GM12878 (cell line): ENCODE measurements around the gene U2AF2. TPM values are rescaled to one million over a fixed set of nuclear protein-coding genes. Genes with fewer than 3 reads are reported as not detected.

Experiments
- ATF7 ChIP-seq: fragments of 450-650 bp; IDR thresholded peaks from 2 replicates; pipeline ENCODE4 v1.6.1; 2016; ENCODE audit warnings: low read depth, mild to moderate bottlenecking
- BHLHE40 ChIP-seq, 2 experiments: fragments of 450-650 bp in 1 of 2; IDR thresholded peaks; 2 replicates each; pipeline ENCODE4 v1.6.1; 2011 to 2017; ENCODE audit warnings: low read depth in 2 of 2, borderline replicate concordance in 1 of 2, improper control_type of control experiment in 1 of 2, low read length in 1 of 2, mild to moderate bottlenecking in 1 of 2
- CHD1 ChIP-seq: IDR thresholded peaks from 2 replicates; pipeline ENCODE4 v1.6.1; 2012; ENCODE audit warnings: low read depth, low read length, improper control_type of control experiment
- EP300 ChIP-seq, 2 experiments: fragments of 150-350 bp in 1 of 2; IDR thresholded peaks; 2 replicates each; pipeline ENCODE4 v1.6.1; 2011 to 2012; ENCODE audit warnings: low read depth in 2 of 2, low read length in 2 of 2, borderline replicate concordance in 1 of 2, improper control_type of control experiment in 1 of 2, inconsistent platforms in 1 of 2; ENCODE audit not compliant: control insufficient read depth in 1 of 2
- ESRRA ChIP-seq: IDR thresholded peaks from 2 replicates; pipeline ENCODE4 v1.6.1; 2012; ENCODE audit warnings: mild to moderate bottlenecking, low read length, improper control_type of control experiment
- GABPA ChIP-seq: IDR thresholded peaks from 2 replicates; pipeline ENCODE4 v1.6.1; 2014; ENCODE audit warnings: antibody characterized with exemption, low read depth, mild to moderate bottlenecking, inconsistent platforms
- GATAD2B ChIP-seq: fragments of 450-650 bp; conservative IDR thresholded peaks from 2 replicates; pipeline ENCODE4 v1.6.1; 2017; ENCODE audit warnings: low read depth, mild to moderate bottlenecking, moderate library complexity
- KAT2A ChIP-seq: conservative IDR thresholded peaks from 2 replicates; pipeline ENCODE4 v1.6.1; 2011; ENCODE audit warnings: low read depth, low read length; ENCODE audit not compliant: control insufficient read depth
- MEF2B ChIP-seq: fragments of 450-650 bp; IDR thresholded peaks from 2 replicates; pipeline ENCODE4 v1.6.1; 2018; ENCODE audit warnings: mild to moderate bottlenecking, moderate library complexity; ENCODE audit not compliant: partially characterized antibody, poor library complexity, severe bottlenecking
- MTA3 ChIP-seq: IDR thresholded peaks from 2 replicates; pipeline ENCODE4 v1.6.1; 2012; ENCODE audit warnings: low read length, inconsistent platforms, borderline replicate concordance
- MXI1 ChIP-seq: fragments of 150-350 bp; IDR thresholded peaks from 2 replicates; pipeline ENCODE4 v1.6.1; 2011; ENCODE audit warnings: low read depth, mild to moderate bottlenecking, inconsistent platforms, low read length, improper control_type of control experiment
- NBN ChIP-seq: fragments of 450-650 bp; IDR thresholded peaks from 2 replicates; pipeline ENCODE4 v1.6.1; 2016
- NR2C2 ChIP-seq: IDR thresholded peaks from 2 replicates; pipeline ENCODE4 v1.6.1; 2011; ENCODE audit warnings: borderline replicate concordance, low read depth; ENCODE audit not compliant: control insufficient read depth, insufficient read length
- PAX8 ChIP-seq: fragments of 450-650 bp; IDR thresholded peaks from 2 replicates; pipeline ENCODE4 v1.6.1; 2017; ENCODE audit warnings: mild to moderate bottlenecking, moderate library complexity
- POLR2A ChIP-seq: IDR thresholded peaks from 2 replicates; pipeline ENCODE4 v1.6.1; 2011; ENCODE audit warnings: low read depth, mild to moderate bottlenecking, low read length
- POU2F2 ChIP-seq: IDR thresholded peaks from 3 replicates; pipeline ENCODE4 v1.6.1; 2011; ENCODE audit warnings: low read depth, mild to moderate bottlenecking, low read length, borderline replicate concordance
- RAD21 ChIP-seq: IDR thresholded peaks from 2 replicates; pipeline ENCODE4 v1.6.1; 2011; ENCODE audit warnings: mild to moderate bottlenecking, low read depth, low read length, moderate library complexity; ENCODE audit not compliant: insufficient read depth
- RAD51 ChIP-seq: fragments of 450-650 bp; IDR thresholded peaks from 2 replicates; pipeline ENCODE4 v1.6.1; 2016; ENCODE audit warnings: moderate library complexity, mild to moderate bottlenecking, inconsistent platforms
- RBBP5 ChIP-seq: fragments of 200-600 bp; sonication (generic); conservative IDR thresholded peaks from 2 replicates; pipeline ENCODE4 v1.6.1; 2016
- RFX5 ChIP-seq: IDR thresholded peaks from 2 replicates; pipeline ENCODE4 v1.6.1; 2011; ENCODE audit warnings: low read depth, low read length, improper control_type of control experiment
- SMC3 ChIP-seq: IDR thresholded peaks from 2 replicates; pipeline ENCODE4 v1.6.1; 2011; ENCODE audit warnings: low read length, improper control_type of control experiment, borderline replicate concordance
- STAT3 ChIP-seq: IDR thresholded peaks from 2 replicates; pipeline ENCODE4 v1.6.1; 2011; ENCODE audit warnings: low read depth, low read length, improper control_type of control experiment
- TARDBP ChIP-seq: IDR thresholded peaks from 2 replicates; pipeline ENCODE4 v1.6.1; 2016; ENCODE audit warnings: borderline replicate concordance
- TBL1XR1 ChIP-seq: IDR thresholded peaks from 2 replicates; pipeline ENCODE4 v1.6.1; 2012; ENCODE audit warnings: low read depth, low read length, improper control_type of control experiment
- TCF12 ChIP-seq: IDR thresholded peaks from 2 replicates; pipeline ENCODE4 v1.6.1; 2011; ENCODE audit warnings: low read depth, mild to moderate bottlenecking, low read length
- ZNF24 ChIP-seq: fragments of 450-650 bp; IDR thresholded peaks from 2 replicates; pipeline ENCODE4 v1.6.1; 2017; ENCODE audit warnings: antibody characterized with exemption, mild to moderate bottlenecking
- ZZZ3 ChIP-seq: IDR thresholded peaks from 2 replicates; pipeline ENCODE4 v1.6.1; 2011; ENCODE audit warnings: low read depth; ENCODE audit not compliant: control insufficient read depth, insufficient read length
- polyA plus RNA-seq, 11 experiments: library from polyadenylated mRNA; depleted of rRNA in 4 of 11; unstranded in 6 of 11; stranded (reverse) in 5 of 11; fragments of >200 nt; fragmentation: Nextera tagmentation in 4 of 11; fragmentation: Illumina TruSeq in 1 of 11; extraction: Ambion mirVana in 4 of 11; extraction: Trizol in 1 of 11; gene quantifications; 1 replicate in 1 of 11; 2 replicates in 10 of 11; pipeline versions ENCODE4 v1.2.1 to v1.2.3, GENCODE V29; 2011 to 2016; ENCODE audit warnings: inconsistent platforms in 2 of 11, missing spikeins in 2 of 11, low read depth in 1 of 11
- total RNA-seq, 4 experiments: library from RNA; depleted of rRNA in 3 of 4; stranded (reverse); fragments of >200 nt in 3 of 4; fragmentation: Illumina TruSeq in 1 of 4; extraction: Trizol in 1 of 4; gene quantifications; 2 replicates each; pipeline versions ENCODE4 v1.2.1 to v1.2.3, GENCODE V29; 2013 to 2021
- TF ChIP-seq, protein P1 (sequence below): IDR thresholded peaks from 2 replicates; pipeline ENCODE4 v1.6.1; 2011; ENCODE audit warnings: mild to moderate bottlenecking, low read depth, low read length, moderate library complexity; ENCODE audit not compliant: insufficient replicate concordance
- TF ChIP-seq, protein P2 (sequence below): fragments of 450-650 bp; IDR thresholded peaks from 2 replicates; pipeline ENCODE4 v1.6.1; 2017; ENCODE audit warnings: low read depth, mild to moderate bottlenecking, moderate library complexity
- TF ChIP-seq, protein P3 (sequence below): fragments of 450-650 bp; IDR thresholded peaks from 2 replicates; pipeline ENCODE4 v1.6.1; 2017; ENCODE audit warnings: mild to moderate bottlenecking

U2AF2 gene
- total and polyA plus RNA-seq, 10 of the 15 experiments (the other 5 are each of a cell fraction or from before 2014, with no cell fraction given): 3.0 to 338 (median 130) TPM

DNA sequence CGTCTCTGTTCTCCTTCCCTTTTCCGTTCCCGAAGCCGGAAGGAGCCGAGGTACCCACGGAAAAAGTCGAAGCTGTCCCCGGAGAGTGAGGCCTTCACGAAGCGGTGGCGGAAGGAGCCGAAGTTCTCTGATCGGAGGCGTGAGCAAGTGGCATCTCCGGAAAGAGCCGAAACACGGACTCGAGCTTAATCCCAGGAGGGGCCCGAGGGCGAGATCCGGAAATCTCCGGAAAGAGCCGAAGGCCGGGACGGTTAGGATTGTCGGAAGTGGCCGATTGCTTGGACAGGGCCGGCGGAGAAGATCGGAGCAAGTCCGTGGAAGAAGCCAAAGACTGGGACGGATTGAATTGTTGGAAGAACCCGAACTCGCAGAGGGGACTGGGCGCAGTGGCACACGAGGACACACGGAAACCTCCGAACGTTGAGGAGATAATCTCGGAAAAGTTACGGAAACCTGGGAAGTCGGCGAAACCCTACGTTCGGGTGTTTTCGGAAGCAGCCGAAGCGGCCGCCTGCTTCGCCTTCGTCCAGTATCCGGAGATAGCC, 440 bp upstream of the U2AF2 start (continued):
- no peak for TF ChIP-seq TARDBP
- TF ChIP-seq, protein P1, sequence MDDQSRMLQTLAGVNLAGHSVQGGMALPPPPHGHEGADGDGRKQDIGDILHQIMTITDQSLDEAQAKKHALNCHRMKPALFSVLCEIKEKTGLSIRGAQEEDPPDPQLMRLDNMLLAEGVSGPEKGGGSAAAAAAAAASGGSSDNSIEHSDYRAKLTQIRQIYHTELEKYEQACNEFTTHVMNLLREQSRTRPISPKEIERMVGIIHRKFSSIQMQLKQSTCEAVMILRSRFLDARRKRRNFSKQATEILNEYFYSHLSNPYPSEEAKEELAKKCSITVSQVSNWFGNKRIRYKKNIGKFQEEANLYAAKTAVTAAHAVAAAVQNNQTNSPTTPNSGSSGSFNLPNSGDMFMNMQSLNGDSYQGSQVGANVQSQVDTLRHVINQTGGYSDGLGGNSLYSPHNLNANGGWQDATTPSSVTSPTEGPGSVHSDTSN: no peak
- 0 out of 2 replicates have a peak, but pooled peaks have one; percentile 23 for TF ChIP-seq CHD1
- TF ChIP-seq ZNF24: no peak
- no peak for TF ChIP-seq RBBP5
- TF ChIP-seq STAT3: peak; percentile 10; the same call in 1 of the 2 replicates
- TF ChIP-seq NBN: no peak
- no peak for TF ChIP-seq TCF12
- TF ChIP-seq PAX8: no peak
- TF ChIP-seq GABPA: 0 out of 2 replicates have a peak, but pooled peaks have one; percentile 64
- no peak for TF ChIP-seq EP300 (IDR thresholded peaks at IDR 0.05; ENCODE audit: borderline replicate concordance in 1 of 2, control insufficient read depth in 1 of 2, low read depth in 2 of 2, low read length in 2 of 2)
- TF ChIP-seq MTA3: no peak
- TF ChIP-seq RAD51: no peak
- TF ChIP-seq ATF7: no peak
- TF ChIP-seq SMC3: no peak
- no peak for TF ChIP-seq ZZZ3
- TF ChIP-seq, protein P2, sequence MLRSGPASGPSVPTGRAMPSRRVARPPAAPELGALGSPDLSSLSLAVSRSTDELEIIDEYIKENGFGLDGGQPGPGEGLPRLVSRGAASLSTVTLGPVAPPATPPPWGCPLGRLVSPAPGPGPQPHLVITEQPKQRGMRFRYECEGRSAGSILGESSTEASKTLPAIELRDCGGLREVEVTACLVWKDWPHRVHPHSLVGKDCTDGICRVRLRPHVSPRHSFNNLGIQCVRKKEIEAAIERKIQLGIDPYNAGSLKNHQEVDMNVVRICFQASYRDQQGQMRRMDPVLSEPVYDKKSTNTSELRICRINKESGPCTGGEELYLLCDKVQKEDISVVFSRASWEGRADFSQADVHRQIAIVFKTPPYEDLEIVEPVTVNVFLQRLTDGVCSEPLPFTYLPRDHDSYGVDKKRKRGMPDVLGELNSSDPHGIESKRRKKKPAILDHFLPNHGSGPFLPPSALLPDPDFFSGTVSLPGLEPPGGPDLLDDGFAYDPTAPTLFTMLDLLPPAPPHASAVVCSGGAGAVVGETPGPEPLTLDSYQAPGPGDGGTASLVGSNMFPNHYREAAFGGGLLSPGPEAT: no peak
- no peak; the same call in 1 of the 2 replicates for TF ChIP-seq TBL1XR1
- TF ChIP-seq NR2C2: no peak
- TF ChIP-seq ESRRA: no peak
- no peak for TF ChIP-seq RAD21
- no peak for TF ChIP-seq KAT2A
- TF ChIP-seq, protein P3, sequence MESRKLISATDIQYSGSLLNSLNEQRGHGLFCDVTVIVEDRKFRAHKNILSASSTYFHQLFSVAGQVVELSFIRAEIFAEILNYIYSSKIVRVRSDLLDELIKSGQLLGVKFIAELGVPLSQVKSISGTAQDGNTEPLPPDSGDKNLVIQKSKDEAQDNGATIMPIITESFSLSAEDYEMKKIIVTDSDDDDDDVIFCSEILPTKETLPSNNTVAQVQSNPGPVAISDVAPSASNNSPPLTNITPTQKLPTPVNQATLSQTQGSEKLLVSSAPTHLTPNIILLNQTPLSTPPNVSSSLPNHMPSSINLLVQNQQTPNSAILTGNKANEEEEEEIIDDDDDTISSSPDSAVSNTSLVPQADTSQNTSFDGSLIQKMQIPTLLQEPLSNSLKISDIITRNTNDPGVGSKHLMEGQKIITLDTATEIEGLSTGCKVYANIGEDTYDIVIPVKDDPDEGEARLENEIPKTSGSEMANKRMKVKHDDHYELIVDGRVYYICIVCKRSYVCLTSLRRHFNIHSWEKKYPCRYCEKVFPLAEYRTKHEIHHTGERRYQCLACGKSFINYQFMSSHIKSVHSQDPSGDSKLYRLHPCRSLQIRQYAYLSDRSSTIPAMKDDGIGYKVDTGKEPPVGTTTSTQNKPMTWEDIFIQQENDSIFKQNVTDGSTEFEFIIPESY: no peak
- TF ChIP-seq MEF2B: peak; percentile 92
- peak; percentile 48 for TF ChIP-seq POLR2A
- TF ChIP-seq MXI1: no peak
- TF ChIP-seq POU2F2: no peak
- TF ChIP-seq RFX5: no peak
- no peak for TF ChIP-seq BHLHE40 (IDR thresholded peaks at IDR 0.05; ENCODE audit: borderline replicate concordance in 1 of 2, low read depth in 2 of 2, low read length in 1 of 2)
- TF ChIP-seq GATAD2B: no peak
